CD4-positive, alpha-beta T cell (primary cell): ENCODE data around the gene CCNL1. TPM values are rescaled to one million over a fixed set of nuclear protein-coding genes. Genes with fewer than 3 reads are reported as not detected.

Experiments
- ATAC-seq: fragments of 200-7000 bp; cut with Tn5 transposase; one replicate; pipeline ENCODE4 v1.10.0; 2022; ENCODE audit warnings: mild to moderate bottlenecking; ENCODE audit not compliant: poor library complexity
- CTCF ChIA-PET: fragments of 350-600 bp; sonication (Branson Sonifier 250); formaldehyde crosslinking; loops from one replicate; lab custom pipeline; 2021; ENCODE audit warnings: antibody characterized with exemption, inconsistent platforms; lab: Charles Lee
- POLR2A ChIA-PET: fragments of 350-600 bp; sonication (Branson Sonifier 250); formaldehyde crosslinking; loops from one replicate; lab custom pipeline; 2021; ENCODE audit warnings: antibody characterized with exemption, inconsistent platforms; lab: Charles Lee
- DNase-seq, 14 experiments: peaks; one replicate each; pipeline ENCODE4 v3.0.0-alpha.2; 2013 to 2020; ENCODE audit warnings: mixed read lengths in 2 of 14
- H3K27ac ChIP-seq, 2 donors: one replicate each; pipeline versions ENCODE4 v1.5.1 to v1.7.0; 2013; ENCODE audit warnings: low read length in 2 of 2, low read depth in 1 of 2, mild to moderate bottlenecking in 1 of 2
- H3K27me3 ChIP-seq, 2 experiments: 1 replicate in 1 of 2; 2 replicates in 1 of 2; pipeline versions ENCODE4 v1.6.1 to v1.7.0; 2013; ENCODE audit warnings: low read length in 2 of 2, control low read depth in 1 of 2, mild to moderate bottlenecking in 1 of 2, moderate library complexity in 1 of 2; ENCODE audit not compliant: insufficient read depth in 2 of 2, control insufficient read depth in 1 of 2
- H3K36me3 ChIP-seq: one replicate; pipeline ENCODE4 v1.6.1; 2013; ENCODE audit warnings: low read length, control low read depth; ENCODE audit not compliant: insufficient read depth
- H3K4me1 ChIP-seq: one replicate; pipeline ENCODE4 v1.6.1; 2013; ENCODE audit warnings: low read length, control low read depth; ENCODE audit not compliant: insufficient read depth
- H3K4me3 ChIP-seq: one replicate; pipeline ENCODE4 v1.5.1; 2013; ENCODE audit warnings: mild to moderate bottlenecking, low read length, moderate library complexity
- H3K9me3 ChIP-seq, 2 experiments: 1 replicate in 1 of 2; 2 replicates in 1 of 2; pipeline versions ENCODE4 v1.6.1 to v1.7.0; 2013; ENCODE audit warnings: low read length in 2 of 2, mild to moderate bottlenecking in 2 of 2, control low read depth in 1 of 2, moderate library complexity in 1 of 2; ENCODE audit not compliant: control insufficient read depth in 1 of 2, insufficient read depth in 1 of 2
- H3K27ac Mint-ChIP-seq: one replicate; pipeline ENCODE4 v1.8.0; 2020; ENCODE audit warnings: mixed read lengths
- H3K27me3 Mint-ChIP-seq: one replicate; pipeline ENCODE4 v1.8.0; 2021; ENCODE audit warnings: mixed read lengths
- H3K36me3 Mint-ChIP-seq: one replicate; pipeline ENCODE4 v1.8.0; 2021; ENCODE audit warnings: low read depth, mixed read lengths
- H3K4me1 Mint-ChIP-seq: one replicate; pipeline ENCODE4 v1.8.0; 2021; ENCODE audit warnings: low read depth, mixed read lengths
- H3K4me3 Mint-ChIP-seq: one replicate; pipeline ENCODE4 v1.8.0; 2020; ENCODE audit warnings: mild to moderate bottlenecking, mixed read lengths
- H3K9me3 Mint-ChIP-seq: one replicate; pipeline ENCODE4 v1.8.0; 2020; ENCODE audit warnings: mixed read lengths
- CTCF ChIP-seq: fragments of 200-600 bp; IDR thresholded peaks from one replicate; pipeline ENCODE4 v1.8.0; 2022; ENCODE audit warnings: antibody characterized with exemption, mild to moderate bottlenecking
- intact Hi-C, 2 experiments: fragments of 100-400 bp; cut with DNase I in 1 of 2; cut with micrococcal nuclease in 1 of 2; formaldehyde crosslinking; loops; one replicate each; pipeline versions ENCODE4 v1.15.1 to v1.9.0; 2023 to 2025; cut with DNase I, micrococcal nuclease
- total RNA-seq, 174 experiments: library from RNA in 2 of 174; stranded (reverse) in 2 of 174; gene quantifications; one replicate each; pipeline ENCODE4 v1.2.3 and lab custom pipeline; 2021 to 2026

The CCNL1 gene
- total RNA-seq, 2 experiments from 2014 or later, result 1,350 to 1,388 TPM

- intact Hi-C loops, result loop anchor here in 1 of 2 experiments (5.0 kb wide), 1 partner anchor 485 kb away; the partner anchor contains the start of gene TIPARP
- ChIA-PET CTCF (interaction anchor here (0.8 to 2.8 kb wide), 3 partner anchors 15 to 19 kb away, joined by 3 to 10 read pairs (median 3); no protein-coding TSS in a partner anchor), POLR2A (interaction anchor here (1.2 to 3.3 kb wide), 5 partner anchors 18 to 602 kb away, joined by 4 to 40 read pairs (median 5); partner anchors contain the start of gene SSR3)
- H3K27me3 Mint-ChIP-seq, result no peaks in the 10 kb centered on the region
- H3K9me3 ChIP-seq, result no peaks in the 10 kb centered on the region
- peak overlapping the region; percentile 95 for H3K4me3 ChIP-seq
- peaks cover 25% of the 10 kb centered on the region for H3K4me1 ChIP-seq
- no peaks in the 10 kb centered on the region for H3K9me3 Mint-ChIP-seq
- DNase-seq (peak in 3 of 14 experiments; percentile 35 to 59 (median 59)), ATAC-seq (no peak)
- H3K27ac Mint-ChIP-seq, result peak overlapping the region; percentile 100
- H3K36me3 Mint-ChIP-seq, result peaks cover 89% of the 10 kb centered on the region
- peaks cover 70% of the 10 kb centered on the region for H3K36me3 ChIP-seq
- no peak for TF ChIP-seq CTCF
- H3K4me3 Mint-ChIP-seq, result peak overlapping the region; percentile 95
- H3K27me3 ChIP-seq, result no peaks in the 10 kb centered on the region
- peak overlapping the region; percentile 0 to 100 for H3K27ac ChIP-seq
- peaks cover 90% of the 10 kb centered on the region for H3K4me1 Mint-ChIP-seq
These were observed 2.9 kb downstream of the CCNL1 start for GRCh38 chr3:157156837-157157635.

DNA sequence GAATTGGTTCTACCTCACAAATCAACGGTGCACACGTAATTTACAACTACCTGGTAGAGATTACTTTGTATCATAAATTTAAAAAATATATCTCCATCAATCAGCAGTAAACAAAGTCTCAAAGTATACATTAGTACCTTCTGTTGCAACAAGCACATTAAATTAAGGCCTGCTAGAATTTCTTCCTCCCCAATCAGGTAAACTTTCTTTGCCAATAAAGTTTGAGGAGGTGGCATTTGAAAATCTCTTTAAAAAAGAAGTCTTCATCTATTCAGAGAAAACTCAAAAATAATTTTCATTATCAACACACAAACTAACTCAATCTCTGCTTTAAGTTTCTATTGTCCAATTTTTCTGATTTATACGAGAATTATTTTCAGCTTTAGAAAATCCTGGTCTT is 4.4 kb downstream of the CCNL1 start:
- H3K27ac ChIP-seq, result no peak overlapping the region

More for the DNA sequence above, 4.4 kb downstream of the CCNL1 start:
- intact Hi-C loops, result loop anchor here in 1 of 2 experiments (5.0 kb wide), 1 partner anchor 483 kb away; the partner anchor contains the start of gene TIPARP
- Mint-ChIP-seq H3K36me3 (peaks cover 99% of the 10 kb centered on the region), H3K9me3 (no peaks in the 10 kb centered on the region), H3K27ac (peak overlapping the region; percentile 100), H3K27me3 (no peaks in the 10 kb centered on the region), H3K4me3 (peak overlapping the region; percentile 50), H3K4me1 (peaks cover 93% of the 10 kb centered on the region)
- H3K36me3 ChIP-seq, result peaks cover 84% of the 10 kb centered on the region
- peaks cover 12% of the 10 kb centered on the region for H3K4me1 ChIP-seq
- TF ChIP-seq CTCF, result no peak
- no peaks in the 10 kb centered on the region for H3K27me3 ChIP-seq
- DNase-seq (no peak), ATAC-seq (no peak)
- CTCF ChIA-PET, result interaction anchor here (1.3 to 2.8 kb wide), 3 partner anchors 18 to 46 kb away, joined by 3 to 10 read pairs (median 4); no protein-coding TSS in a partner anchor
- H3K4me3 ChIP-seq, result no peak overlapping the region
- H3K9me3 ChIP-seq, result no peaks in the 10 kb centered on the region
- POLR2A ChIA-PET, result interaction anchor here (1.0 to 3.3 kb wide), 7 partner anchors 19 to 601 kb away, joined by 3 to 40 read pairs (median 4); partner anchors contain the start of gene SSR3
